GM13976 (cell line): Measurements from ENCODE around the gene UBE2L6.
A peak's percentile ranks its signal among the peaks of the same experiment; 100 is the strongest.

Experiments used
- DNase-seq: peaks from one replicate; pipeline ENCODE4 v3.0.0; 2012; ENCODE audit warnings: low spot score
- in situ Hi-C: fragments of 300-500 bp; cut with MboI; formaldehyde crosslinking; loops from one replicate; pipeline ENCODE4 v1.12.0; 2022; ENCODE audit warnings: low sequenced_read_pairs, mixed read lengths, inconsistent platforms; ENCODE audit not compliant: unreplicated experiment
- TF ChIP-seq, protein P1 (sequence below): IDR thresholded peaks from 2 replicates; pipeline ENCODE4 v1.5.1; 2012; ENCODE audit warnings: borderline replicate concordance, mild to moderate bottlenecking; ENCODE audit not compliant: insufficient read depth; ENCODE audit errors: extremely low read depth, missing control alignments, control extremely low read depth

The UBE2L6 gene

GRCh38 chr11:57513452-57513795 lies 54.0 kb downstream of the UBE2L6 start:
- DNase-seq, result no peak
- in situ Hi-C loops, result no loop called here
- TF ChIP-seq, protein P1, sequence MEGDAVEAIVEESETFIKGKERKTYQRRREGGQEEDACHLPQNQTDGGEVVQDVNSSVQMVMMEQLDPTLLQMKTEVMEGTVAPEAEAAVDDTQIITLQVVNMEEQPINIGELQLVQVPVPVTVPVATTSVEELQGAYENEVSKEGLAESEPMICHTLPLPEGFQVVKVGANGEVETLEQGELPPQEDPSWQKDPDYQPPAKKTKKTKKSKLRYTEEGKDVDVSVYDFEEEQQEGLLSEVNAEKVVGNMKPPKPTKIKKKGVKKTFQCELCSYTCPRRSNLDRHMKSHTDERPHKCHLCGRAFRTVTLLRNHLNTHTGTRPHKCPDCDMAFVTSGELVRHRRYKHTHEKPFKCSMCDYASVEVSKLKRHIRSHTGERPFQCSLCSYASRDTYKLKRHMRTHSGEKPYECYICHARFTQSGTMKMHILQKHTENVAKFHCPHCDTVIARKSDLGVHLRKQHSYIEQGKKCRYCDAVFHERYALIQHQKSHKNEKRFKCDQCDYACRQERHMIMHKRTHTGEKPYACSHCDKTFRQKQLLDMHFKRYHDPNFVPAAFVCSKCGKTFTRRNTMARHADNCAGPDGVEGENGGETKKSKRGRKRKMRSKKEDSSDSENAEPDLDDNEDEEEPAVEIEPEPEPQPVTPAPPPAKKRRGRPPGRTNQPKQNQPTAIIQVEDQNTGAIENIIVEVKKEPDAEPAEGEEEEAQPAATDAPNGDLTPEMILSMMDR, result no peak

DNA sequence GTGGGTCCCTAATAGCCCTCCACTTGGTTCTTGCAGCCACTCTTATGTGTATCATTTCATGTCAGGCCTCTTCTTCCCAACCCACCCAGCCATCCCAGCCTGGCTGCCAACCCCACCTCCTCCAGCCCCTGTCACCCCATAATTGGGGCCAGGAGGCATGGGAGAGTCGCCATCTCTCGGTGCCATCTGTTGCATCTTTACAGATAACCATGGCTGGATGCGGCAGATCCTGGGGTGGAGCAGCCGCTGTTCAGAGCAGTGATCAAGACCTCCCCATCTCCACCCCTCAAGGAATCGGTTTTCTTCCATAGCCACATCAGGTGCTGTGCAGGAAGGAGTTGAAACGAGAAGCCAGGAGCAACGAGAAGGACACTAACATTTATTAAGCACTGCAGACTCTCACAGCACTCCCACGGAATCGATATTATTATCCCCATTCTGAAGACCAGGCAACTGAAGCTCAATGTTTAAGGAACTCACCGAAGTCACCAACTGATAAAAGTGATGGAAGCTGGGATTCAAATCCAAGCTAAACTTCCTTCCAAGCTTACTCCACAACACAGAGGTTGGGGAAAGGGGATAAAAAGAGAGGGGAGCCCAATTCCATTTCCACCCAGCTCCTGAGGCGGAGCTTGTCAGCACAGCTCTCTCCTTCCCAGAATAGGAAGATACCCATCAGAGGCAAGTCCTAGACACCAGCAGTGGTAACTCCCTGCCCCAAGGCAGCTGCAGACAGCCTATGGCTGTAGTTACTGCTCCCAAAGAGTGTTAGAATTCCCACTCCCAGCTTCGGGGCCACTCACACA lies 54.6 kb downstream of the UBE2L6 start:
- TF ChIP-seq, protein P1, result no peak
- in situ Hi-C loops, result no loop called here
- DNase-seq, result no peak

DNA sequence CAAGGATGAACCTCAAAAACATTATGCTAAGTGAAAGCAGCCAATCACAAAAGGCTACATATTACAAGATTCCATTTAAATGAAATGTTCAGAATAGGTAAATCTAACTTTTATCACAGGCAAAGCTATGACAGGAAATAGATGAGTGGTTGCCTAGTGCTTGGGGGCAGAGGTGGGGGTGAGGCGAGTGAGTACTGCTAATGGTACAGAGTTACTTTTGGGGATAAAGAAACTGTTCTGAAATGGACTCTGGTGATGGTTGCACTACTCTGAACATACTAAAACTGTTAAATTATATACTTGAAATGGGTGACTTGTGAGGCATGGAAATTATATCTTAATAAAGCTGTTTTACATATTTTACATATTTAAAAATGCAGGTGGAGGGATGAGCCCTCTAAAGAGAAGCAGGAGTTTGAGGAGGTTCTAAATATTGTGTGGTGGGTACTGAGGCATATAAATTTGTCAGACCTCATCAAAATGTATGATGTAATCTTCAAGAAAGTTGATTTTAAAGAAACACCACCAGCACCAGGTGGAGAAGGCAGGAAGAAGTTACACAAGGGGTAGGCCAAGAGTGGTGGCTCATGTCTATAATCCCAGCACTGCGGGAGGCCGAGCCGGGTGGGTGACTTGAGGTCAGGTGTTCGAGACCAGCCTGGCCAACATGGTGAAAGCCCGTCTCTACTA lies 55.6 kb downstream of the UBE2L6 start:
- in situ Hi-C loops, result no loop called here
- TF ChIP-seq, protein P1, result no peak
- no peak for DNase-seq

DNA sequence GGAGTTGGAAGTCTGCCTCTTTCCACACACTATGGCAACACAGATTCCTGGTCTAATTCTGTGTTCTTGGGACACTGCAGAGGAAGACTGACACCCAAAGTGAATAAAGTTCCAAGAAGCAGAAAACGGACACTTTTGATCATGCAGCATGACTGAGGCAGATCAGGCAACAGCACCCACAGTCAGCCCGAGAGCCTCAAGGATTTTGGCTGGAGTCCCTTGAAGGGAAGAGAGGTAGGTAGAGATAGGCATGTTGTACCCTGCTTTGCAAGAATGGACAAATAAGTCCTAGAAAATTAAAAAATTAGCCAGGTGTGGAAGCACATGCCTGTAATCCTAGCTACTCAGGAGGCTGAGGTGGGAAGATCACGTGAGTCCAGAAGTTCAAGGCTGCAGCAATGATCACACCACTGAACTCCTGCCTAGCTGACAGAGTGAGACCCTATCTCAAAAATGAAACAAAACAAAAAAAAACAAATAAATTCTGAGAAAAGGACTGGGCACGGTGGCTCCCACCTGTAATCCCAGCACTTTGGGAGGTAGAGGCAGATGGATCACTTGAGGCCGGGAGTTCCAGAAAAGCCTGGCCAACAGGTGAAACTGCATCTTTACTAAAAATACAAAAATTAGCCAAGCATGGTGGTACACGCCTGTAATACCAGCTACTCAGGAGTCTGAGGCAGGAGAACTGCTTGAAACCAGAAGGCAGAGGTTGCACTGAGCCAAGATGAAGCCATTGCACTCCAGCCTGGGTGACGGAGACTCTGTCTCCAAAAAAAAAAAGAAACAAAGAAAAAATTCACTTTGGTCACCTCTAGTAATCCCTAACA lies 58.9 kb downstream of the UBE2L6 start:
- in situ Hi-C loops, result no loop called here
- TF ChIP-seq, protein P1, result no peak

DNA sequence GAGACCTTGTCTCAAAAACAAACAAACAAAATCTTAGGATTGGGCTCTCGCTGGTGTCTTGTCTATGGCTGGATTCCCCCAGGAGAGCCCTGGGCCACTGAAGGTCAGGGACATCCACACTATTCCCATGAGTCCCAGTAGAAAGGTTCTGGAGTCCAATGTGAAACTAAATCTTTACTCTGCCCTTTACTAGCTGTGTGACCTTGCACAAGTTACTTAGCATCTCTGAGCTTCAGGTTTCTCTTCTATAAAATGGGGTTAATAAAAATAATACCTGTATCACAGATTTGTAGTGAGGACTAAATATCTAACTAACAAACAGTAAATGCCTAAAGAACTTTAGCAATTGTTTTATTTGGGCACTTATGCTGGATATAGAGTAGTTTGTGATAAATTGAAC lies 61.0 kb downstream of the UBE2L6 start:
- in situ Hi-C loops, result no loop called here
- TF ChIP-seq, protein P1, result no peak
- DNase-seq, result no peak

More for the DNA sequence above, 58.9 kb downstream of the UBE2L6 start:
- no peak for DNase-seq

DNA sequence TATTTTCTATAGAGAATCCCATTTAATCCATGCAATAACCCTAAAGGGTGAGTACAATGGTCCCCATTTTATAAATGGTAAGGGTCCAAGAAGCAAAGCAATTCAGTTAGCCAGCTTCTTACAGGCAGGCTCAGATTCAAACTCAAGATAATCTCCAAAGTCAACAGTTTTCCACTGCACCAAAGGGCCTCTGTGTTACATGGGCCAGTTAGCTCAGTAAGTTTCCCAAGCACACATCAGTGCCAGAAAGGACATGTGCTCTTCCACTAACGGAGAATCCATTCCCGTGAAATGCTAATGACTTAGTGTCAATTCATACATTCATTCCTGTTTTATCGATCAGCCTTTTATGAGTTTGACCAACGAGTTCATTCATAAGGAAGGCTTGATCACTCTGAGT lies 63.0 kb downstream of the UBE2L6 start:
- in situ Hi-C loops, result no loop called here
- peak; percentile 6 for DNase-seq
- TF ChIP-seq, protein P1, result no peak
